IMR-90 (cell line): ENCODE measurements around the gene POLR2J2. TPM values are rescaled to one million over a fixed set of nuclear protein-coding genes. Genes with fewer than 3 reads are reported as not detected.
"Not testable (repeated sequence)": the region's sequence is repeated elsewhere in the genome, so short reads cannot be mapped to it uniquely, and the experiment has no call there.

Experiments used
- ATAC-seq: fragments of 200-7000 bp; cut with Tn5 transposase; 2 replicates; pipeline ENCODE4 v1.9.1; 2020; ENCODE audit warnings: low read depth, mild to moderate bottlenecking, moderate library complexity
- Bru-seq: library from RNA; stranded (reverse); fragments of 400-500 nt; gene quantifications from one replicate; lab custom pipeline; 2021; lab: Mats Ljungman, UMichigan
- BruChase-seq, 2 experiments: library from RNA; stranded (reverse); fragments of 400-500 nt; gene quantifications; one replicate each; lab custom pipeline; 2021; lab: Mats Ljungman, UMichigan
- BruUV-seq: library from RNA; stranded (reverse); fragments of 400-500 nt; replicated peaks from 2 replicates; lab custom pipeline; 2021; lab: Mats Ljungman, UMichigan
- CTCF ChIA-PET: fragments of 300-600 bp; formaldehyde crosslinking; extraction: SDS; loops from one replicate; lab custom pipeline; 2021; ENCODE audit warnings: antibody characterized with exemption; lab: Yijun Ruan, JAX
- POLR2A ChIA-PET: fragments of 300-600 bp; sonication (Branson Sonifier 250); formaldehyde crosslinking; loops from one replicate; lab custom pipeline; 2022; ENCODE audit warnings: antibody characterized with exemption; ENCODE audit not compliant: unreplicated experiment; lab: Charles Lee
- DNase-seq: peaks from one replicate; pipeline ENCODE4 v3.0.0; 2013
- H2AFZ ChIP-seq: replicated peaks from 2 replicates; pipeline ENCODE3; 2013; ENCODE audit warnings: low read length, mild to moderate bottlenecking; ENCODE audit not compliant: poor library complexity
- H2AK5ac ChIP-seq: 2 replicates; pipeline ENCODE4 v1.6.1; 2013; ENCODE audit warnings: low read depth, low read length, inconsistent platforms
- H2AK9ac ChIP-seq: replicated peaks from 2 replicates; pipeline ENCODE3; 2013; ENCODE audit warnings: mild to moderate bottlenecking, low read depth, low read length, moderate library complexity; ENCODE audit not compliant: poor library complexity
- H2BK120ac ChIP-seq: 2 replicates; pipeline ENCODE4 v1.6.1; 2013; ENCODE audit warnings: low read depth, low read length, inconsistent platforms
- H2BK15ac ChIP-seq: 3 replicates; pipeline ENCODE4 v1.6.1; 2013; ENCODE audit warnings: low read depth, low read length, inconsistent platforms
- H2BK20ac ChIP-seq: 2 replicates; pipeline ENCODE4 v1.6.1; 2013; ENCODE audit warnings: low read depth, mild to moderate bottlenecking, inconsistent platforms, low read length, moderate library complexity
- H2BK5ac ChIP-seq: 2 replicates; pipeline ENCODE4 v1.6.1; 2013; ENCODE audit warnings: mild to moderate bottlenecking, low read depth, low read length, inconsistent platforms; ENCODE audit not compliant: poor library complexity, severe bottlenecking
- H3K14ac ChIP-seq: replicated peaks from 2 replicates; pipeline ENCODE4 v1.6.1; 2013; ENCODE audit warnings: low read depth, low read length, inconsistent platforms
- H3K18ac ChIP-seq: 2 replicates; pipeline ENCODE4 v1.6.1; 2013; ENCODE audit warnings: low read depth, low read length, control low read depth
- H3K23ac ChIP-seq: 2 replicates; pipeline ENCODE4 v1.6.1; 2013; ENCODE audit warnings: low read depth, low read length, inconsistent platforms
- H3K27ac ChIP-seq: 2 replicates; pipeline ENCODE4 v1.5.1; 2013; ENCODE audit warnings: mild to moderate bottlenecking, control low read depth, low read length; ENCODE audit not compliant: insufficient read depth
- H3K27me3 ChIP-seq: 2 replicates; pipeline ENCODE4 v1.6.1; 2013; ENCODE audit warnings: low read length; ENCODE audit not compliant: control insufficient read depth, insufficient read depth
- H3K36me3 ChIP-seq: 2 replicates; pipeline ENCODE4 v1.6.1; 2013; ENCODE audit warnings: low read length, mixed read lengths; ENCODE audit not compliant: control insufficient read depth, insufficient read depth
- H3K4ac ChIP-seq: 2 replicates; pipeline ENCODE4 v1.6.1; 2013; ENCODE audit warnings: low read depth, low read length, inconsistent platforms
- H3K4me1 ChIP-seq: 2 replicates; pipeline ENCODE4 v1.6.1; 2013; ENCODE audit warnings: low read length, mixed read lengths; ENCODE audit not compliant: control insufficient read depth, insufficient read depth
- H3K4me2 ChIP-seq: 2 replicates; pipeline ENCODE4 v1.6.1; 2013; ENCODE audit warnings: low read depth, mild to moderate bottlenecking, control low read depth, low read length, moderate library complexity
- H3K4me3 ChIP-seq: 2 replicates; pipeline ENCODE4 v1.5.1; 2013; ENCODE audit warnings: low read depth, mild to moderate bottlenecking, control low read depth, low read length, moderate library complexity; ENCODE audit not compliant: insufficient read depth
- H3K56ac ChIP-seq: 2 replicates; pipeline ENCODE4 v1.6.1; 2013; ENCODE audit warnings: low read length, inconsistent platforms; ENCODE audit not compliant: insufficient read depth; ENCODE audit errors: extremely low read depth
- H3K79me1 ChIP-seq, 2 experiments: 2 replicates each; pipeline ENCODE4 v1.6.1; 2013; ENCODE audit warnings: low read length in 2 of 2, inconsistent platforms in 1 of 2, low read depth in 1 of 2
- H3K9ac ChIP-seq: 2 replicates; pipeline ENCODE4 v1.6.1; 2013; ENCODE audit warnings: low read depth, low read length, control low read depth
- H3K9me1 ChIP-seq: 2 replicates; pipeline ENCODE4 v1.6.1; 2013; ENCODE audit warnings: low read length, inconsistent platforms; ENCODE audit not compliant: insufficient read depth
- H3K9me3 ChIP-seq: 2 replicates; pipeline ENCODE4 v1.6.1; 2013; ENCODE audit warnings: low read length; ENCODE audit not compliant: control insufficient read depth, insufficient read depth
- H4K20me1 ChIP-seq: 2 replicates; pipeline ENCODE4 v1.6.1; 2013; ENCODE audit warnings: low read length, inconsistent platforms; ENCODE audit not compliant: insufficient read depth
- H4K5ac ChIP-seq: 2 replicates; pipeline ENCODE4 v1.6.1; 2013; ENCODE audit warnings: mild to moderate bottlenecking, low read depth, low read length, control low read depth
- H4K8ac ChIP-seq, 2 experiments: 2 replicates each; pipeline ENCODE4 v1.6.1; 2013; ENCODE audit warnings: low read depth in 2 of 2, low read length in 2 of 2, control low read depth in 1 of 2, inconsistent platforms in 1 of 2
- H4K91ac ChIP-seq: 2 replicates; pipeline ENCODE4 v1.6.1; 2013; ENCODE audit warnings: low read depth, low read length, inconsistent platforms; ENCODE audit not compliant: insufficient read depth
- WGBS, 2 experiments: methylation state at CpG; one replicate each; pipeline versions ENCODE4 v1.1.5 to v1.1.7; 2013; ENCODE audit warnings: missing lambda C conversion rate in 2 of 2; ENCODE audit not compliant: insufficient read length in 1 of 2; ENCODE audit errors: extremely low coverage in 2 of 2; 5-methylcytosine and 5-hydroxymethylcytosine counted together
- dilution Hi-C: fragments of 300-500 bp; cut with HindIII; formaldehyde crosslinking; loops from one replicate; pipeline ENCODE4 v1.14.3; 2018; ENCODE audit warnings: low sequenced_read_pairs; ENCODE audit not compliant: unreplicated experiment
- in situ Hi-C: fragments of 300-500 bp; cut with MboI; formaldehyde crosslinking; loops from 3 replicates; pipeline ENCODE4 v1.14.3; 2019; ENCODE audit warnings: low sequenced_read_pairs, inconsistent platforms, mixed read lengths
- intact Hi-C: fragments of 100-400 bp; cut with micrococcal nuclease; formaldehyde crosslinking; loops from 2 replicates; pipeline ENCODE4 v1.10.0; 2022
- long read RNA-seq: library from polyadenylated mRNA; unstranded; transcript quantifications from one replicate; pipeline ENCODE4 v2.0.0, GENCODE V29; 2021; ENCODE audit not compliant: unreplicated experiment
- polyA plus RNA-seq, 3 experiments: library from polyadenylated mRNA; depleted of rRNA; stranded (reverse); fragments of >200 nt; gene quantifications; 2 replicates each; pipeline ENCODE4 v1.2.3, GENCODE V29; 2012; ENCODE audit warnings: low replicate concordance in 1 of 3
- total RNA-seq: library from RNA; depleted of rRNA; stranded (reverse); fragments of >200 nt; gene quantifications from 2 replicates; pipeline ENCODE4 v1.2.3, GENCODE V29; 2012; rRNA removed

POLR2J2 gene
- 0.83 and 1.3 TPM in 2 replicates for total RNA-seq
- 1.3 and 1.6 TPM in 2 replicates for polyA plus RNA-seq (2012; rRNA removed)
- polyA plus RNA-seq (2012; cell fraction: cytosol; rRNA removed), result 0.10 and 0.12 TPM in 2 replicates
- 2.8 and 8.3 TPM in 2 replicates for polyA plus RNA-seq (2012; cell fraction: nucleus; rRNA removed; ENCODE audit: low replicate concordance)
- percentile 87 among the genes with signal in this experiment for Bru-seq, nascent RNA
- percentile 98 among the genes with signal in this experiment for BruChase-seq, experiment 1, labeled RNA remaining after a 6-hour chase
- percentile 92 among the genes with signal in this experiment for BruChase-seq, experiment 2, labeled RNA remaining after a 2-hour chase
- long read RNA-seq, result 0 reads

- H3K4me1 ChIP-seq, H4K8ac ChIP-seq, CTCF ChIA-PET, H2AK5ac ChIP-seq, H3K4ac ChIP-seq, H3K9me1 ChIP-seq, H3K23ac ChIP-seq, H3K14ac ChIP-seq, BruUV-seq, intact Hi-C loops, H2BK5ac ChIP-seq, H2BK120ac ChIP-seq, H3K18ac ChIP-seq, dilution Hi-C loops, POLR2A ChIA-PET, H4K20me1 ChIP-seq, H3K79me1 ChIP-seq, H3K27me3 ChIP-seq, H2AFZ ChIP-seq, H3K4me3 ChIP-seq, DNase-seq, H3K9ac ChIP-seq, H3K4me2 ChIP-seq, H3K36me3 ChIP-seq, H3K9me3 ChIP-seq, H2BK15ac ChIP-seq, H2AK9ac ChIP-seq, H4K5ac ChIP-seq, H3K27ac ChIP-seq, in situ Hi-C loops, H4K91ac ChIP-seq, H2BK20ac ChIP-seq, H3K56ac ChIP-seq: not testable (repeated sequence)
- WGBS, 2 experiments, result no CpG with 5 or more reads among the region's 63 CpGs
- ATAC-seq, result peak; percentile 74
These were observed at the start of gene POLR2J2 for GRCh38 chr7:102671166-102671955. Gene POLR2J2, minus strand, starts transcription at chr7:102671663. Its CDS starts 62 bp downstream, at chr7:102671601.

DNA sequence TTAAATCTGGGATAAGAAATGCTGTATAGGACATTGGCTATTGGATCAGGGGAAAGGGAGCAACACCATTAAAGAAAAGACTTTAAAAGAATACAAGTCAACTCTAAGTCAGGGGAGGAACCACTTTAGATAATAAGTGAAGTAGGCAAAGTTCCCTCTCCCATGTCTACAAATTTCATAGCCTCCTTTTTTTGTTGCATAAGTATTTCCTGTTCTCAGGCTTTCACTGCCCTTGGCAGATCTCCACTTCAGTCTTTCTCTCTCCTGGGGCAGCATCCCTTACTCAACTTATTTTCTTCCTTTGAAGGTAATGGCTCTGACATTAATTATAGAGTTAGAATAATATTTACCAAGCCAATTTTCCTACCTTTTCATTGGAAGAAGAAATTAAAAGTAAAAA lies 47.0 kb upstream of the POLR2J2 start:
- H3K9me3 ChIP-seq, H2BK15ac ChIP-seq, H4K8ac ChIP-seq, H2BK20ac ChIP-seq, H4K20me1 ChIP-seq, H3K4me2 ChIP-seq, POLR2A ChIA-PET, H3K23ac ChIP-seq, H2AFZ ChIP-seq, in situ Hi-C loops, DNase-seq, H4K5ac ChIP-seq, H2AK9ac ChIP-seq, H3K4me3 ChIP-seq, H3K18ac ChIP-seq, ATAC-seq, H3K36me3 ChIP-seq, dilution Hi-C loops, intact Hi-C loops, H3K79me1 ChIP-seq, H3K56ac ChIP-seq, H3K27me3 ChIP-seq, H3K4me1 ChIP-seq, H2AK5ac ChIP-seq, H2BK120ac ChIP-seq, CTCF ChIA-PET, H3K9me1 ChIP-seq, H3K9ac ChIP-seq, H3K4ac ChIP-seq, BruUV-seq, H3K14ac ChIP-seq, H3K27ac ChIP-seq, H2BK5ac ChIP-seq, H4K91ac ChIP-seq: not testable (repeated sequence)
